GM12878 (cell line): Measurements from ENCODE around the gene TET2. TPM values are rescaled to one million over a fixed set of nuclear protein-coding genes. Genes with fewer than 3 reads are reported as not detected.

ENCODE experiments used
- ATAC-seq: fragments of 200-7000 bp; cut with Tn5 transposase; 3 replicates; pipeline ENCODE4 v1.9.1; 2020; ENCODE audit warnings: mild to moderate bottlenecking, moderate library complexity
- BruUV-seq: library from RNA; stranded (reverse); fragments of 400-500 nt; replicated peaks from 2 replicates; lab custom pipeline; 2021; lab: Mats Ljungman, UMichigan
- CTCF ChIA-PET: fragments of 300-600 bp; sonication (Branson Sonifier 250); formaldehyde crosslinking; extraction: SDS; loops from one replicate; lab custom pipeline; 2021; ENCODE audit warnings: inconsistent platforms; lab: Yijun Ruan, JAX
- POLR2A ChIA-PET: fragments of 350-600 bp; formaldehyde crosslinking; extraction: SDS; loops from one replicate; lab custom pipeline; 2021; ENCODE audit warnings: inconsistent platforms; lab: Charles Lee
- RAD21 ChIA-PET: fragments of 300-600 bp; sonication (Branson Sonifier 250); formaldehyde crosslinking; loops from one replicate; lab custom pipeline; 2023; ENCODE audit warnings: antibody characterized with exemption; ENCODE audit not compliant: unreplicated experiment; lab: Charles Lee
- SMC1A ChIA-PET: fragments of 300-600 bp; sonication (Branson Sonifier 250); formaldehyde crosslinking; loops from one replicate; lab custom pipeline; 2023; ENCODE audit not compliant: unreplicated experiment, uncharacterized antibody; lab: Charles Lee
- DNase-seq: peaks from one replicate; pipeline ENCODE4 v3.0.0-alpha.2; 2011; ENCODE audit warnings: low read depth, low spot score
- FAIRE-seq: peaks from 3 replicates; lab custom pipeline; 2011; peaks lifted over from hg19 to GRCh38; lab: Jason Lieb, UNC
- H2AFZ ChIP-seq: 2 replicates; pipeline ENCODE4 v1.6.0; 2011; ENCODE audit warnings: low read depth, low read length, control low read depth; ENCODE audit not compliant: control insufficient read depth
- H3K27ac ChIP-seq: 2 replicates; pipeline ENCODE4 v1.5.1; 2011; ENCODE audit warnings: control low read depth; ENCODE audit not compliant: control insufficient read depth, insufficient read depth
- H3K27me3 ChIP-seq, 2 experiments: replicated peaks in 1 of 2; 2 replicates each; pipeline versions ENCODE4 v1.6.0 to v1.6.1; 2011; ENCODE audit warnings: low read length in 1 of 2; ENCODE audit not compliant: control insufficient read depth in 2 of 2, insufficient read depth in 2 of 2
- H3K36me3 ChIP-seq, 2 experiments: 2 replicates each; pipeline ENCODE4 v1.5.1; 2011; ENCODE audit warnings: low read length in 1 of 2; ENCODE audit not compliant: control insufficient read depth in 2 of 2, insufficient read depth in 2 of 2
- H3K4me1 ChIP-seq: 2 replicates; pipeline ENCODE4 v1.6.1; 2011; ENCODE audit warnings: mild to moderate bottlenecking, low read length, moderate library complexity, mixed read lengths; ENCODE audit not compliant: control insufficient read depth, insufficient read depth
- H3K4me2 ChIP-seq: 2 replicates; pipeline ENCODE4 v1.6.0; 2011; ENCODE audit warnings: control low read depth; ENCODE audit not compliant: control insufficient read depth, insufficient read depth
- H3K4me3 ChIP-seq: fragments of 200-600 bp; sonication (generic); 2 replicates; pipeline ENCODE4 v1.5.1; 2016
- H3K79me2 ChIP-seq: 2 replicates; pipeline ENCODE4 v1.6.0; 2011; ENCODE audit warnings: low read length; ENCODE audit not compliant: control insufficient read depth, insufficient read depth
- H3K9ac ChIP-seq: 2 replicates; pipeline ENCODE4 v1.8.0; 2011; ENCODE audit warnings: low read length, control low read depth, mixed read lengths; ENCODE audit not compliant: control insufficient read depth, insufficient read depth
- H3K9me3 ChIP-seq: replicated peaks from 3 replicates; pipeline ENCODE4 v1.5.1; 2011; ENCODE audit warnings: mild to moderate bottlenecking, low read length; ENCODE audit not compliant: control insufficient read depth, insufficient read depth
- H4K20me1 ChIP-seq: 2 replicates; pipeline ENCODE4 v1.6.0; 2011; ENCODE audit not compliant: control insufficient read depth, insufficient read depth
- BRCA1 ChIP-seq: IDR thresholded peaks from 2 replicates; pipeline ENCODE4 v1.6.1; 2011; ENCODE audit warnings: low read depth, low read length, improper control_type of control experiment
- GATAD2B ChIP-seq: fragments of 450-650 bp; conservative IDR thresholded peaks from 2 replicates; pipeline ENCODE4 v1.6.1; 2017; ENCODE audit warnings: low read depth, mild to moderate bottlenecking, moderate library complexity
- HDAC2 ChIP-seq: fragments of 200-600 bp; sonication (generic); IDR thresholded peaks from 2 replicates; pipeline ENCODE4 v1.6.1; 2017
- HSF1 ChIP-seq: fragments of 150-350 bp; IDR thresholded peaks from 2 replicates; pipeline ENCODE4 v1.6.1; 2014; ENCODE audit warnings: mild to moderate bottlenecking, low read depth, low read length
- MEF2A ChIP-seq: IDR thresholded peaks from 2 replicates; pipeline ENCODE4 v1.6.1; 2011; ENCODE audit warnings: low read depth, mild to moderate bottlenecking, low read length, moderate library complexity; ENCODE audit not compliant: insufficient read depth
- RCOR1 ChIP-seq: conservative IDR thresholded peaks from 2 replicates; pipeline ENCODE4 v1.6.1; 2012; ENCODE audit warnings: low read depth, low read length, improper control_type of control experiment
- SRF ChIP-seq, 2 experiments: IDR thresholded peaks; 2 replicates each; pipeline ENCODE4 v1.6.1; 2011; ENCODE audit warnings: low read depth in 2 of 2, low read length in 2 of 2, mild to moderate bottlenecking in 1 of 2, moderate library complexity in 1 of 2
- SUZ12 ChIP-seq: fragments of 200-600 bp; sonication (generic); IDR thresholded peaks from one replicate; pipeline ENCODE4 v1.6.1; 2018; ENCODE audit warnings: antibody characterized with exemption, mild to moderate bottlenecking; ENCODE audit not compliant: unreplicated experiment
- TCF12 ChIP-seq: IDR thresholded peaks from 2 replicates; pipeline ENCODE4 v1.6.1; 2011; ENCODE audit warnings: low read depth, mild to moderate bottlenecking, low read length
- ZZZ3 ChIP-seq: IDR thresholded peaks from 2 replicates; pipeline ENCODE4 v1.6.1; 2011; ENCODE audit warnings: low read depth; ENCODE audit not compliant: control insufficient read depth, insufficient read length
- WGBS: methylation state at CpG from one replicate; pipeline ENCODE4 v1.1.6; 2016; ENCODE audit warnings: low lambda C conversion rate; ENCODE audit not compliant: insufficient replicate concordance, insufficient coverage; ENCODE audit errors: missing lambda C conversion rate; 5-methylcytosine and 5-hydroxymethylcytosine counted together
- in situ Hi-C: fragments of 300-500 bp; cut with MboI; formaldehyde crosslinking; loops from 9 replicates; pipeline ENCODE4 v1.14.3; 2018; ENCODE audit warnings: mixed read lengths
- intact Hi-C: fragments of 100-400 bp; cut with micrococcal nuclease; formaldehyde crosslinking; loops from one replicate; pipeline ENCODE4 v1.14.2; 2022; ENCODE audit not compliant: unreplicated experiment
- polyA plus RNA-seq, 11 experiments: library from polyadenylated mRNA; depleted of rRNA in 4 of 11; unstranded in 6 of 11; stranded (reverse) in 5 of 11; fragments of >200 nt; fragmentation: Nextera tagmentation in 4 of 11; fragmentation: Illumina TruSeq in 1 of 11; extraction: Ambion mirVana in 4 of 11; extraction: Trizol in 1 of 11; gene quantifications; 1 replicate in 1 of 11; 2 replicates in 10 of 11; pipeline versions ENCODE4 v1.2.1 to v1.2.3, GENCODE V29; 2011 to 2016; ENCODE audit warnings: inconsistent platforms in 2 of 11, missing spikeins in 2 of 11, low read depth in 1 of 11
- total RNA-seq, 4 experiments: library from RNA; depleted of rRNA in 3 of 4; stranded (reverse); fragments of >200 nt in 3 of 4; fragmentation: Illumina TruSeq in 1 of 4; extraction: Trizol in 1 of 4; gene quantifications; 2 replicates each; pipeline versions ENCODE4 v1.2.1 to v1.2.3, GENCODE V29; 2013 to 2021
- TF ChIP-seq, protein P1 (sequence below): fragments of 150-350 bp; IDR thresholded peaks from 2 replicates; pipeline ENCODE4 v1.6.1; 2016; ENCODE audit warnings: low read depth, low read length

Gene TET2
- total and polyA plus RNA-seq, 10 of the 15 experiments (the other 5 are each of a cell fraction or from before 2014, with no cell fraction given) = 3.7 to 49.0 (median 27.5) TPM

DNA sequence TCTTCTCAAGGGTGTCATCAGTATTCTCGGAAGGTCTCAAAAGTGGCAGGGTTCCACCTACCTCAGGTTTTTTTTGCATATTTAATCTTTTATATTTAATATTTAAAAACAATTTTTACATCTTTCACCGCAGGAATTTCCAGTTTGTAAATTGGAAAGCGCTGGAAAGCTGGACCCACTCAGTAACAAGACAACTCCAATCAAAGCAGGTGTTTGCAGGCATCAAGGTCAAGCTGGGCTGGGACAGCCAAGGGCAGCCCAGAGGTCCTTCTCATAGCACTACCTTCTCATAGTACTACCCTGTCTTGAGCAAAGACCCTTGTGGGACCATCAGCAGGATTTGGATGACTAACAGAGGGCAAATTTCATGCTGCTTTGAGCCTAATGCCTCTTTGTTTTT, 160.1 kb downstream of the TET2 start:
- WGBS = 0% methylated on average over 3 of the region's 3 CpGs
- ATAC-seq = peak; percentile 6; the same call in 2 of the 3 replicates
- Histone ChIP-seq H3K4me1 (peaks cover 14% of the 10 kb centered on the region), H3K27ac (peak overlapping the region; percentile 86), H3K9ac (no peak overlapping the region; the same call in 1 of the 2 replicates), H2AFZ (peak overlapping the region; percentile 58), H4K20me1 (no peaks in the 10 kb centered on the region), H3K36me3 (no peaks in the 10 kb centered on the region), H3K79me2 (no peaks in the 10 kb centered on the region), H3K9me3 (no peaks in the 10 kb centered on the region; the same call in 1 of the 3 replicates), H3K27me3 (no peaks in the 10 kb centered on the region), H3K4me2 (peak overlapping the region; percentile 33; the same call in 1 of the 2 replicates), H3K4me3 (no peak overlapping the region)
- FAIRE-seq = no peak
- no peak for DNase-seq
- SMC1A ChIA-PET = interaction anchor here (0.9 to 3.2 kb wide), 5 partner anchors 11 to 167 kb away, joined by 3 to 19 read pairs (median 4); partner anchors contain the start of gene PPA2
- in situ Hi-C loops = no loop called here
- RAD21 ChIA-PET = interaction anchor here (0.9 to 3.3 kb wide), 6 partner anchors 111 to 167 kb away, joined by 4 to 26 read pairs (median 15); partner anchors contain the start of gene PPA2
- intact Hi-C loops = loop anchor here (1.0 to 5.0 kb wide), 5 partner anchors 115 to 815 kb away; partner anchors contain the start of genes CXXC4 and TET2
- BruUV-seq = no TSS peak
- POLR2A ChIA-PET = interaction anchor here (0.6 to 1.7 kb wide), 2 partner anchors 24 to 160 kb away, joined by 3 to 6 read pairs; partner anchors contain the start of gene TET2
- CTCF ChIA-PET = interaction anchor here (1.0 kb wide), 1 partner anchor 147 kb away, joined by 3 read pairs; no protein-coding TSS in a partner anchor
- TF ChIP-seq ZZZ3 (no peak), GATAD2B (no peak), TCF12 (no peak), SUZ12 (no peak), SRF (IDR thresholded peaks at IDR 0.05; ENCODE audit: low read depth in 2 of 2, low read length in 2 of 2) (no peak), BRCA1 (no peak), MEF2A (no peak), RCOR1 (no peak), HSF1 (no peak), HDAC2 (no peak)
- TF ChIP-seq, protein P1, sequence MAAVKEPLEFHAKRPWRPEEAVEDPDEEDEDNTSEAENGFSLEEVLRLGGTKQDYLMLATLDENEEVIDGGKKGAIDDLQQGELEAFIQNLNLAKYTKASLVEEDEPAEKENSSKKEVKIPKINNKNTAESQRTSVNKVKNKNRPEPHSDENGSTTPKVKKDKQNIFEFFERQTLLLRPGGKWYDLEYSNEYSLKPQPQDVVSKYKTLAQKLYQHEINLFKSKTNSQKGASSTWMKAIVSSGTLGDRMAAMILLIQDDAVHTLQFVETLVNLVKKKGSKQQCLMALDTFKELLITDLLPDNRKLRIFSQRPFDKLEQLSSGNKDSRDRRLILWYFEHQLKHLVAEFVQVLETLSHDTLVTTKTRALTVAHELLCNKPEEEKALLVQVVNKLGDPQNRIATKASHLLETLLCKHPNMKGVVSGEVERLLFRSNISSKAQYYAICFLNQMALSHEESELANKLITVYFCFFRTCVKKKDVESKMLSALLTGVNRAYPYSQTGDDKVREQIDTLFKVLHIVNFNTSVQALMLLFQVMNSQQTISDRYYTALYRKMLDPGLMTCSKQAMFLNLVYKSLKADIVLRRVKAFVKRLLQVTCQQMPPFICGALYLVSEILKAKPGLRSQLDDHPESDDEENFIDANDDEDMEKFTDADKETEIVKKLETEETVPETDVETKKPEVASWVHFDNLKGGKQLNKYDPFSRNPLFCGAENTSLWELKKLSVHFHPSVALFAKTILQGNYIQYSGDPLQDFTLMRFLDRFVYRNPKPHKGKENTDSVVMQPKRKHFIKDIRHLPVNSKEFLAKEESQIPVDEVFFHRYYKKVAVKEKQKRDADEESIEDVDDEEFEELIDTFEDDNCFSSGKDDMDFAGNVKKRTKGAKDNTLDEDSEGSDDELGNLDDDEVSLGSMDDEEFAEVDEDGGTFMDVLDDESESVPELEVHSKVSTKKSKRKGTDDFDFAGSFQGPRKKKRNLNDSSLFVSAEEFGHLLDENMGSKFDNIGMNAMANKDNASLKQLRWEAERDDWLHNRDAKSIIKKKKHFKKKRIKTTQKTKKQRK = no peak
